ENCODE data around the gene HOOK2.
A peak's percentile ranks its signal among the peaks of the same experiment; 100 is the strongest.

The HOOK2 gene

GRCh38 chr19:12804051-12804450, 28.7 kb upstream of the HOOK2 start:
- no peak overlapping the region for H3K27ac ChIP-seq
- H3K36me3 ChIP-seq = no peaks in the 10 kb centered on the region
- peaks cover 49% of the 10 kb centered on the region for H3K27me3 ChIP-seq
- no peaks in the 10 kb centered on the region for H3K9me3 ChIP-seq
- TF ChIP-seq CTCF (IDR thresholded peaks at IDR 0.05) = no peak
- peaks cover 29 to 31% of the 10 kb centered on the region in 2 experiments for H3K4me1 ChIP-seq (ENCODE audit: control insufficient read depth in 1 of 2, insufficient read depth in 1 of 2, low read depth in 1 of 2, low read length in 1 of 2)
- no peak overlapping the region for H3K4me3 ChIP-seq (ENCODE audit: low read depth in 1 of 2, low read length in 1 of 2)

- peaks cover 29 to 31% of the 10 kb centered on the region in 2 experiments for H3K4me1 ChIP-seq (ENCODE audit: control insufficient read depth in 1 of 2, insufficient read depth in 1 of 2, low read depth in 1 of 2, low read length in 1 of 2)
- H3K4me3 ChIP-seq (ENCODE audit: low read depth in 1 of 2, low read length in 1 of 2) = peak overlapping the region in 1 of 2 experiments; percentile 48
- H3K9me3 ChIP-seq = no peaks in the 10 kb centered on the region
- no peak overlapping the region for H3K27ac ChIP-seq
- no peak for TF ChIP-seq CTCF (IDR thresholded peaks at IDR 0.05)
- H3K27me3 ChIP-seq = peaks cover 49% of the 10 kb centered on the region
- H3K36me3 ChIP-seq = no peaks in the 10 kb centered on the region
Measured at GRCh38 chr19:12802267-12803106, 27.1 kb upstream of the HOOK2 start.

GRCh38 chr19:12801466-12802266, 26.3 kb upstream of the HOOK2 start, which contains the start of the genes PRDX2 and THSD8:
PRDX2 (minus strand) TSS chr19:12801800; CDS start chr19:12801261, 539 bp downstream.
THSD8 (plus strand) TSS chr19:12802069; CDS start chr19:12802072, 3 bp downstream.
- H3K36me3 ChIP-seq = no peaks in the 10 kb centered on the region
- H3K9me3 ChIP-seq = no peaks in the 10 kb centered on the region
- TF ChIP-seq CTCF (IDR thresholded peaks at IDR 0.05) = no peak
- H3K27ac ChIP-seq = no peak within 1 kb of the TSS
- H3K4me3 ChIP-seq (ENCODE audit: low read depth in 1 of 2, low read length in 1 of 2) = peak within 1 kb of the TSS; percentile 29 to 48
- peaks cover 23 to 25% of the 10 kb centered on the region in 2 experiments for H3K4me1 ChIP-seq (ENCODE audit: control insufficient read depth in 1 of 2, insufficient read depth in 1 of 2, low read depth in 1 of 2, low read length in 1 of 2)
- peaks cover 49% of the 10 kb centered on the region for H3K27me3 ChIP-seq

- no peak overlapping the region for H3K27ac ChIP-seq
- peaks cover 25% of the 10 kb centered on the region in 2 experiments for H3K4me1 ChIP-seq (ENCODE audit: control insufficient read depth in 1 of 2, insufficient read depth in 1 of 2, low read depth in 1 of 2, low read length in 1 of 2)
- TF ChIP-seq CTCF (IDR thresholded peaks at IDR 0.05) = no peak
- H3K36me3 ChIP-seq = no peaks in the 10 kb centered on the region
- peaks cover 49% of the 10 kb centered on the region for H3K27me3 ChIP-seq
- no peaks in the 10 kb centered on the region for H3K9me3 ChIP-seq
- H3K4me3 ChIP-seq (ENCODE audit: low read depth in 1 of 2, low read length in 1 of 2) = peak overlapping the region in 1 of 2 experiments; percentile 48
Measured at GRCh38 chr19:12800923-12801465, 25.6 kb upstream of the HOOK2 start.

- H3K36me3 ChIP-seq = no peaks in the 10 kb centered on the region
- no peak overlapping the region for H3K4me3 ChIP-seq (ENCODE audit: low read depth in 1 of 2, low read length in 1 of 2)
- H3K9me3 ChIP-seq = no peaks in the 10 kb centered on the region
- H3K27ac ChIP-seq = no peak overlapping the region
- TF ChIP-seq CTCF (IDR thresholded peaks at IDR 0.05) = no peak
- H3K27me3 ChIP-seq = peaks cover 49% of the 10 kb centered on the region
- H3K4me1 ChIP-seq (ENCODE audit: control insufficient read depth in 1 of 2, insufficient read depth in 1 of 2, low read depth in 1 of 2, low read length in 1 of 2) = peaks cover 28 to 29% of the 10 kb centered on the region in 2 experiments
Measured at GRCh38 chr19:12800466-12800770, 25.1 kb upstream of the HOOK2 start.
